PC-9 (cell line): ENCODE results near the gene NRG3. TPM values are rescaled to one million over a fixed set of nuclear protein-coding genes. Genes with fewer than 3 reads are reported as not detected.

ENCODE experiments used
- BruUV-seq: library from RNA; stranded (reverse); fragments of 400-500 nt; replicated peaks from 2 replicates; lab custom pipeline; 2021; lab: Mats Ljungman, UMichigan
- CTCF ChIA-PET: fragments of 300-600 bp; sonication (Branson Sonifier 250); formaldehyde crosslinking; loops from one replicate; lab custom pipeline; 2022; ENCODE audit warnings: antibody characterized with exemption; lab: Charles Lee
- POLR2A ChIA-PET: fragments of 300-600 bp; sonication (Branson Sonifier 250); formaldehyde crosslinking; loops from one replicate; lab custom pipeline; 2022; ENCODE audit warnings: antibody characterized with exemption; ENCODE audit not compliant: unreplicated experiment; lab: Charles Lee
- DNase-seq, 2 experiments: peaks; one replicate each; pipeline versions ENCODE4 v3.0.0 to v3.0.0-alpha.2; 2015 to 2022; ENCODE audit warnings: mixed read lengths in 1 of 2
- H2AFZ ChIP-seq: fragments of 200-600 bp; sonication (generic); 2 replicates; pipeline ENCODE4 v1.8.1; 2017; ENCODE audit warnings: antibody characterized with exemption
- H3F3A ChIP-seq: fragments of 200-600 bp; sonication (generic); 2 replicates; pipeline ENCODE4 v1.8.1; 2017; ENCODE audit warnings: antibody characterized with exemption, mild to moderate bottlenecking, low read depth; ENCODE audit not compliant: insufficient read depth
- H3K27ac ChIP-seq: fragments of 200-600 bp; sonication (generic); 2 replicates; pipeline ENCODE4 v1.6.1; 2016; ENCODE audit warnings: mixed run types
- H3K27me3 ChIP-seq: fragments of 200-600 bp; sonication (generic); 2 replicates; pipeline ENCODE4 v1.6.1; 2016; ENCODE audit warnings: low read depth, mixed run types; ENCODE audit not compliant: insufficient read depth
- H3K36me3 ChIP-seq: fragments of 200-600 bp; sonication (generic); 2 replicates; pipeline ENCODE4 v1.6.1; 2016; ENCODE audit warnings: low read depth, mixed run types
- H3K4me1 ChIP-seq: fragments of 200-600 bp; sonication (generic); replicated peaks from 2 replicates; pipeline ENCODE4 v1.6.1; 2016; ENCODE audit warnings: mixed run types; ENCODE audit not compliant: insufficient read depth
- H3K4me2 ChIP-seq: fragments of 200-600 bp; sonication (generic); 2 replicates; pipeline ENCODE4 v1.6.1; 2017; ENCODE audit warnings: mixed run types
- H3K4me3 ChIP-seq: fragments of 200-600 bp; sonication (generic); 2 replicates; pipeline ENCODE4 v1.6.1; 2016; ENCODE audit warnings: mixed run types
- H3K79me2 ChIP-seq: fragments of 200-600 bp; sonication (generic); 2 replicates; pipeline ENCODE4 v1.6.1; 2017; ENCODE audit warnings: low read depth, mixed run types
- H3K9me2 ChIP-seq: fragments of 200-600 bp; sonication (generic); 2 replicates; pipeline ENCODE4 v1.8.1; 2017; ENCODE audit warnings: mild to moderate bottlenecking; ENCODE audit not compliant: insufficient read depth
- H3K9me3 ChIP-seq: fragments of 200-600 bp; sonication (generic); 2 replicates; pipeline ENCODE4 v1.8.1; 2016; ENCODE audit warnings: low read depth; ENCODE audit not compliant: insufficient read depth
- H4K20me1 ChIP-seq: fragments of 200-600 bp; sonication (generic); 2 replicates; pipeline ENCODE4 v1.8.1; 2017; ENCODE audit not compliant: insufficient read depth
- CTCF ChIP-seq: fragments of 200-600 bp; sonication (generic); conservative IDR thresholded peaks from 2 replicates; pipeline ENCODE4 v1.6.1; 2017; ENCODE audit warnings: mixed run types, antibody characterized with exemption, mild to moderate bottlenecking, moderate library complexity
- EZH2 ChIP-seq: fragments of 200-600 bp; sonication (generic); IDR thresholded peaks from 2 replicates; pipeline ENCODE4 v1.8.0; 2017; ENCODE audit warnings: antibody characterized with exemption, low read depth
- intact Hi-C: fragments of 100-400 bp; cut with micrococcal nuclease; formaldehyde crosslinking; loops from one replicate; pipeline ENCODE4 v1.10.0; 2022; ENCODE audit not compliant: unreplicated experiment
- total RNA-seq: library from RNA; stranded (reverse); gene quantifications from 2 replicates; pipeline ENCODE4 v1.2.3, GENCODE V29; 2021

NRG3 gene
- total RNA-seq, 1 experiment from 2014 or later = not detected

- Histone ChIP-seq H3K4me1 (no peaks in the 10 kb centered on the region), H3F3A (no peaks in the 10 kb centered on the region), H3K79me2 (no peaks in the 10 kb centered on the region), H2AFZ (no peak overlapping the region), H3K9me3 (no peaks in the 10 kb centered on the region), H3K27ac (no peak overlapping the region), H4K20me1 (no peaks in the 10 kb centered on the region), H3K36me3 (no peaks in the 10 kb centered on the region), H3K9me2 (no peaks in the 10 kb centered on the region), H3K4me3 (no peak overlapping the region), H3K27me3 (no peaks in the 10 kb centered on the region), H3K4me2 (no peak overlapping the region)
- no TSS peak for BruUV-seq
- ChIA-PET POLR2A (no interaction called here), CTCF (no interaction called here)
- intact Hi-C loops = no loop called here
- TF ChIP-seq EZH2 = no peak
- no peak for TF ChIP-seq CTCF
- no peak for DNase-seq
Measured at GRCh38 chr10:82643076-82643475, 768.1 kb downstream of the NRG3 start.

- POLR2A ChIA-PET = no interaction called here
- Histone ChIP-seq H3K27me3 (no peaks in the 10 kb centered on the region), H3K36me3 (no peaks in the 10 kb centered on the region), H3K4me2 (no peak overlapping the region), H3K79me2 (no peaks in the 10 kb centered on the region), H4K20me1 (no peaks in the 10 kb centered on the region), H3F3A (no peaks in the 10 kb centered on the region), H3K9me3 (no peaks in the 10 kb centered on the region), H3K4me3 (no peak overlapping the region), H3K9me2 (no peaks in the 10 kb centered on the region), H3K27ac (no peak overlapping the region), H2AFZ (no peak overlapping the region), H3K4me1 (no peaks in the 10 kb centered on the region)
- intact Hi-C loops = no loop called here
- CTCF ChIA-PET = no interaction called here
- BruUV-seq = no TSS peak
- DNase-seq = no peak
- TF ChIP-seq CTCF = no peak
- no peak for TF ChIP-seq EZH2
Measured at GRCh38 chr10:82643601-82644000, 768.6 kb downstream of the NRG3 start.

DNA sequence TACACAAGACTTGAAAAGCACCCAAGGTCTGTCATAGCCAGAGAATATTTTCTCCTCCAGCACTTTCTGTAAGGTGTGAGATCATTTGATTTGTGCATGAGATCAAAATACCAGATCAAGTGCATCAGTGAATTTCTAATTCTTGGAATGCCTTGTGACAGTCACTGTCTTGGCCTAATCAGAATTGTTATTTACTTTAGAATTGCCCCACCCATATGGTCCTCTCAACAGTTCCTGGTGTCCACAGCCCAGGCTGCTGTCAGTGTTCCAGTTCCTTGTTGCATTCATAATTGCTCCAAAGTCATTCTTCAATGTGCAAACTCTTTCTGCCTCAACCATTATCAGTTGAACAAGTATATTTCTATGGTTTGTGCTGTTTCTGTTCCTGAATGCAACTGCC, 770.2 kb downstream of the NRG3 start:
- Histone ChIP-seq H3F3A (no peaks in the 10 kb centered on the region), H3K79me2 (no peaks in the 10 kb centered on the region), H3K36me3 (no peaks in the 10 kb centered on the region), H3K4me1 (no peaks in the 10 kb centered on the region), H3K4me3 (no peak overlapping the region), H2AFZ (no peak overlapping the region), H3K27me3 (no peaks in the 10 kb centered on the region), H3K4me2 (no peak overlapping the region), H3K9me3 (no peaks in the 10 kb centered on the region), H3K27ac (no peak overlapping the region), H4K20me1 (no peaks in the 10 kb centered on the region), H3K9me2 (no peaks in the 10 kb centered on the region)
- CTCF ChIA-PET = no interaction called here
- intact Hi-C loops = no loop called here
- TF ChIP-seq EZH2 (no peak), CTCF (no peak)
- DNase-seq = no peak
- no TSS peak for BruUV-seq
- POLR2A ChIA-PET = no interaction called here
